GM12878 (cell line): Measurements from ENCODE around the gene WDR31. TPM values are rescaled to one million over a fixed set of nuclear protein-coding genes. Genes with fewer than 3 reads are reported as not detected.

Experiments
- BACH1 ChIP-seq: fragments of 450-650 bp; IDR thresholded peaks from 2 replicates; pipeline ENCODE4 v1.6.1; 2017; ENCODE audit warnings: mild to moderate bottlenecking, borderline replicate concordance
- EGR1 ChIP-seq, 2 experiments: IDR thresholded peaks; 1 replicate in 1 of 2; 2 replicates in 1 of 2; pipeline ENCODE4 v1.6.1; 2011 to 2012; ENCODE audit warnings: low read depth in 2 of 2, low read length in 2 of 2, borderline replicate concordance in 1 of 2, mild to moderate bottlenecking in 1 of 2, moderate library complexity in 1 of 2
- GABPA ChIP-seq: IDR thresholded peaks from 2 replicates; pipeline ENCODE4 v1.6.1; 2014; ENCODE audit warnings: antibody characterized with exemption, low read depth, mild to moderate bottlenecking, inconsistent platforms
- HCFC1 ChIP-seq: fragments of 150-350 bp; IDR thresholded peaks from 2 replicates; pipeline ENCODE4 v1.6.1; 2014; ENCODE audit warnings: low read length
- HDAC2 ChIP-seq: fragments of 200-600 bp; sonication (generic); IDR thresholded peaks from 2 replicates; pipeline ENCODE4 v1.6.1; 2017
- KDM1A ChIP-seq: fragments of 200-600 bp; sonication (generic); IDR thresholded peaks from 2 replicates; pipeline ENCODE4 v1.6.1; 2016; ENCODE audit warnings: borderline replicate concordance
- NR2F1 ChIP-seq: fragments of 450-650 bp; conservative IDR thresholded peaks from 2 replicates; pipeline ENCODE4 v1.6.1; 2017; ENCODE audit warnings: mild to moderate bottlenecking
- RELB ChIP-seq: fragments of 450-650 bp; IDR thresholded peaks from 2 replicates; pipeline ENCODE4 v1.6.1; 2017; ENCODE audit warnings: low read depth, mild to moderate bottlenecking, moderate library complexity
- RUNX3 ChIP-seq: IDR thresholded peaks from 2 replicates; pipeline ENCODE4 v1.6.1; 2012; ENCODE audit warnings: low read length, inconsistent platforms
- SP1 ChIP-seq: IDR thresholded peaks from one replicate; pipeline ENCODE4 v1.6.1; 2011; ENCODE audit warnings: low read depth, low read length
- TCF12 ChIP-seq: IDR thresholded peaks from 2 replicates; pipeline ENCODE4 v1.6.1; 2011; ENCODE audit warnings: low read depth, mild to moderate bottlenecking, low read length
- USF2 ChIP-seq: IDR thresholded peaks from 2 replicates; pipeline ENCODE4 v1.6.1; 2011; ENCODE audit warnings: low read depth, low read length, improper control_type of control experiment, borderline replicate concordance
- ZNF384 ChIP-seq: IDR thresholded peaks from 2 replicates; pipeline ENCODE4 v1.6.1; 2012; ENCODE audit warnings: low read depth, mild to moderate bottlenecking, low read length, improper control_type of control experiment, borderline replicate concordance
- polyA plus RNA-seq, 11 experiments: library from polyadenylated mRNA; depleted of rRNA in 4 of 11; unstranded in 6 of 11; stranded (reverse) in 5 of 11; fragments of >200 nt; fragmentation: Nextera tagmentation in 4 of 11; fragmentation: Illumina TruSeq in 1 of 11; extraction: Ambion mirVana in 4 of 11; extraction: Trizol in 1 of 11; gene quantifications; 1 replicate in 1 of 11; 2 replicates in 10 of 11; pipeline versions ENCODE4 v1.2.1 to v1.2.3, GENCODE V29; 2011 to 2016; ENCODE audit warnings: inconsistent platforms in 2 of 11, missing spikeins in 2 of 11, low read depth in 1 of 11
- total RNA-seq, 4 experiments: library from RNA; depleted of rRNA in 3 of 4; stranded (reverse); fragments of >200 nt in 3 of 4; fragmentation: Illumina TruSeq in 1 of 4; extraction: Trizol in 1 of 4; gene quantifications; 2 replicates each; pipeline versions ENCODE4 v1.2.1 to v1.2.3, GENCODE V29; 2013 to 2021
- TF ChIP-seq, protein P1 (sequence below): fragments of 450-650 bp; IDR thresholded peaks from 2 replicates; pipeline ENCODE4 v1.6.1; 2017; ENCODE audit warnings: antibody characterized with exemption, mild to moderate bottlenecking, moderate library complexity

The WDR31 gene
- total and polyA plus RNA-seq, 10 of the 15 experiments (the other 5 are each of a cell fraction or from before 2014, with no cell fraction given), result 0.26 to 1.7 (median 0.79) TPM

- no peak for TF ChIP-seq GABPA
- TF ChIP-seq USF2, result no peak
- TF ChIP-seq, protein P1, sequence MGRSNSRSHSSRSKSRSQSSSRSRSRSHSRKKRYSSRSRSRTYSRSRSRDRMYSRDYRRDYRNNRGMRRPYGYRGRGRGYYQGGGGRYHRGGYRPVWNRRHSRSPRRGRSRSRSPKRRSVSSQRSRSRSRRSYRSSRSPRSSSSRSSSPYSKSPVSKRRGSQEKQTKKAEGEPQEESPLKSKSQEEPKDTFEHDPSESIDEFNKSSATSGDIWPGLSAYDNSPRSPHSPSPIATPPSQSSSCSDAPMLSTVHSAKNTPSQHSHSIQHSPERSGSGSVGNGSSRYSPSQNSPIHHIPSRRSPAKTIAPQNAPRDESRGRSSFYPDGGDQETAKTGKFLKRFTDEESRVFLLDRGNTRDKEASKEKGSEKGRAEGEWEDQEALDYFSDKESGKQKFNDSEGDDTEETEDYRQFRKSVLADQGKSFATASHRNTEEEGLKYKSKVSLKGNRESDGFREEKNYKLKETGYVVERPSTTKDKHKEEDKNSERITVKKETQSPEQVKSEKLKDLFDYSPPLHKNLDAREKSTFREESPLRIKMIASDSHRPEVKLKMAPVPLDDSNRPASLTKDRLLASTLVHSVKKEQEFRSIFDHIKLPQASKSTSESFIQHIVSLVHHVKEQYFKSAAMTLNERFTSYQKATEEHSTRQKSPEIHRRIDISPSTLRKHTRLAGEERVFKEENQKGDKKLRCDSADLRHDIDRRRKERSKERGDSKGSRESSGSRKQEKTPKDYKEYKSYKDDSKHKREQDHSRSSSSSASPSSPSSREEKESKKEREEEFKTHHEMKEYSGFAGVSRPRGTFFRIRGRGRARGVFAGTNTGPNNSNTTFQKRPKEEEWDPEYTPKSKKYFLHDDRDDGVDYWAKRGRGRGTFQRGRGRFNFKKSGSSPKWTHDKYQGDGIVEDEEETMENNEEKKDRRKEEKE, result no peak
- no peak for TF ChIP-seq NR2F1
- no peak for TF ChIP-seq ZNF384
- no peak for TF ChIP-seq SP1
- no peak for TF ChIP-seq EGR1 (IDR thresholded peaks at IDR 0.05; ENCODE audit: borderline replicate concordance in 1 of 2, low read depth in 2 of 2, low read length in 2 of 2)
- no peak for TF ChIP-seq HCFC1
- no peak for TF ChIP-seq HDAC2
- no peak for TF ChIP-seq BACH1
- TF ChIP-seq KDM1A, result no peak
- TF ChIP-seq RUNX3, result no peak; the same call in none of the 2 replicates
- TF ChIP-seq TCF12, result no peak
- TF ChIP-seq RELB, result no peak
Measured at GRCh38 chr9:113350937-113351336, 10.9 kb upstream of the WDR31 start (continued).
